Kidney (tissue), 14 donors: Measurements from ENCODE around the gene DENND2A. TPM values are rescaled to one million over a fixed set of nuclear protein-coding genes. Genes with fewer than 3 reads are reported as not detected.

Experiments used
- DNase-seq, 5 donors: peaks; one replicate each; pipeline ENCODE4 v3.0.0-alpha.2; 2013 to 2020
- FAIRE-seq: peaks from 2 replicates; lab custom pipeline; 2012; peaks lifted over from hg19 to GRCh38; lab: Jason Lieb, UNC
- H3K27ac ChIP-seq, 2 donors: one replicate each; pipeline ENCODE4 v1.7.0; 2013; ENCODE audit warnings: low read depth in 2 of 2, low read length in 2 of 2, inconsistent platforms in 1 of 2
- H3K27me3 ChIP-seq: one replicate; pipeline ENCODE4 v1.7.1; 2013; ENCODE audit warnings: low read length, inconsistent platforms; ENCODE audit not compliant: control insufficient read depth, insufficient read depth
- H3K36me3 ChIP-seq, 3 donors: one replicate each; pipeline versions ENCODE4 v1.7.0 to v1.7.1; 2013; ENCODE audit warnings: low read length in 3 of 3, control low read depth in 1 of 3, inconsistent platforms in 1 of 3; ENCODE audit not compliant: insufficient read depth in 3 of 3, control insufficient read depth in 2 of 3
- H3K4me1 ChIP-seq, 3 donors: one replicate each; pipeline versions ENCODE4 v1.7.0 to v1.7.1; 2013; ENCODE audit warnings: low read length in 3 of 3, inconsistent platforms in 1 of 3, low read depth in 1 of 3; ENCODE audit not compliant: control insufficient read depth in 2 of 3, insufficient read depth in 2 of 3
- H3K4me3 ChIP-seq, 3 donors: one replicate each; pipeline versions ENCODE4 v1.7.0 to v1.8.1; 2013; ENCODE audit warnings: low read length in 3 of 3, control low read depth in 1 of 3, inconsistent platforms in 1 of 3
- H3K9ac ChIP-seq, 3 donors: one replicate each; pipeline versions ENCODE4 v1.7.0 to v1.7.1; 2013; ENCODE audit warnings: low read length in 3 of 3, control low read depth in 1 of 3, inconsistent platforms in 1 of 3
- H3K9me3 ChIP-seq, 3 donors: one replicate each; pipeline versions ENCODE4 v1.7.0 to v1.7.1; 2013; ENCODE audit warnings: low read length in 3 of 3, control low read depth in 1 of 3, inconsistent platforms in 1 of 3; ENCODE audit not compliant: control insufficient read depth in 2 of 3, insufficient read depth in 1 of 3
- intact Hi-C: fragments of 100-400 bp; cut with DNase I; formaldehyde crosslinking; loops from one replicate; pipeline ENCODE4 v1.11.1; 2022
- polyA plus RNA-seq: library from polyadenylated mRNA; stranded (reverse); fragments of 350-450 nt; fragmentation: Illumina TruSeq; extraction: RNeasy Lipid Tissue Mini Kit (QIAGEN cat#74804); gene quantifications from one replicate; pipeline ENCODE4 v1.2.3, GENCODE V29; 2014; ENCODE audit warnings: low read depth, low replicate concordance; ENCODE audit not compliant: insufficient read depth
- total RNA-seq: library from RNA; stranded (reverse); fragmentation: NEBNext Ultra II Directional; extraction: Animal tissue kit (Norgen Biotek cat#: 25700); gene quantifications from one replicate; pipeline ENCODE4 v1.2.1, GENCODE V29; 2021
- TF ChIP-seq, protein P1 (sequence below): IDR thresholded peaks from 3 replicates; pipeline ENCODE4 v1.5.1; 2012; ENCODE audit warnings: mild to moderate bottlenecking, moderate library complexity, borderline replicate concordance; ENCODE audit not compliant: insufficient read depth; ENCODE audit errors: extremely low read depth
- donor health status: control.
- donor health status: control.
- donor health status: control.
- donor health status: control.
- donor health status: control.
- donor health status: DM: yes; HTN: yes; CAD: no.
- donor health status: Normal renal cell carcinoma (clear cell type).

DENND2A gene
- total and polyA plus RNA-seq, 2 donors from 2014 or later, result 6.5 to 18.0 TPM

DNA sequence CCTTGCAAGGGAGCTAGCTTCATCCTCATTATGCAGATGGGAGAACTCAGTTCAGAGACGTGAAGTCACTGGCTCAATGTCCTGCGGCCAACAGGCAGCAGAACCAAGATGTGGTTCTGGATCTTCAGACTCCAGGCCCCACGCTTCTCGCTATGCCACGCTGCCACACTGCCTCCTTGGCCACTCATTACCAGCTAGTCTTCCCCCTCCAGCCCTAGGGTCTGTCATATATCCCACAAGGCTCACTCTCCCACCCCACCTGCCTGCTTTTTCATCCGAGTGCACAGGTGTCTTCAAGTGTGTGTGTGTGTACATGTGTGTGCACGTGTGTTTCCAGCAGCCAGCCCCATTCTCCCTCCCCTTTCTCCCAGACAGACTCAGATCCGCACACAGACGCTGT lies 53.4 kb downstream of the DENND2A start:
- intact Hi-C loops, result no loop called here
- Histone ChIP-seq H3K9ac (no peak overlapping the region), H3K27me3 (no peaks in the 10 kb centered on the region), H3K36me3 (peaks cover 0 to 5% (median 0%) of the 10 kb centered on the region in 3 donors), H3K9me3 (no peaks in the 10 kb centered on the region), H3K4me1 (peaks cover 0 to 5% (median 0%) of the 10 kb centered on the region in 3 donors), H3K27ac (no peak overlapping the region), H3K4me3 (no peak overlapping the region)
- TF ChIP-seq, protein P1, sequence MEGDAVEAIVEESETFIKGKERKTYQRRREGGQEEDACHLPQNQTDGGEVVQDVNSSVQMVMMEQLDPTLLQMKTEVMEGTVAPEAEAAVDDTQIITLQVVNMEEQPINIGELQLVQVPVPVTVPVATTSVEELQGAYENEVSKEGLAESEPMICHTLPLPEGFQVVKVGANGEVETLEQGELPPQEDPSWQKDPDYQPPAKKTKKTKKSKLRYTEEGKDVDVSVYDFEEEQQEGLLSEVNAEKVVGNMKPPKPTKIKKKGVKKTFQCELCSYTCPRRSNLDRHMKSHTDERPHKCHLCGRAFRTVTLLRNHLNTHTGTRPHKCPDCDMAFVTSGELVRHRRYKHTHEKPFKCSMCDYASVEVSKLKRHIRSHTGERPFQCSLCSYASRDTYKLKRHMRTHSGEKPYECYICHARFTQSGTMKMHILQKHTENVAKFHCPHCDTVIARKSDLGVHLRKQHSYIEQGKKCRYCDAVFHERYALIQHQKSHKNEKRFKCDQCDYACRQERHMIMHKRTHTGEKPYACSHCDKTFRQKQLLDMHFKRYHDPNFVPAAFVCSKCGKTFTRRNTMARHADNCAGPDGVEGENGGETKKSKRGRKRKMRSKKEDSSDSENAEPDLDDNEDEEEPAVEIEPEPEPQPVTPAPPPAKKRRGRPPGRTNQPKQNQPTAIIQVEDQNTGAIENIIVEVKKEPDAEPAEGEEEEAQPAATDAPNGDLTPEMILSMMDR, result no peak
- DNase-seq (no peak), FAIRE-seq (no peak)

DNA sequence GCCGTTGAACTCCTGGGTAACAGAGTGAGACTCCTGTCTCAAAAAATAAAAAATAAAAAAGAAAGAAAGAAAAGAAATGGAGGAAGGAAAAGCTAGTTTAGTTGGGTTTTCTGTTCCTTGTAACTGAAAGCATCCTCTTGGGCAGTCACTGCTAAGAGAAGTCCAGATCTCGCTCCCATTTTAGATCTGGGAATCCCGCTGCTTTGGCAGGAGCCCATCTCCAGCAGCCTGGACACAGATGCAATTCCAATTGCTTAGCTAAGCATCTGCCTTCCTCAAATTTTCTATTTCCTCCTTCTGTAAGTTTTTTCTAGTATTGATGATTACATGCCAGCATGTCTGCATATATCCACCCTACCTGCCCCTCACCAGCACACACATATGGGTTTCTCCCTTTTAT lies 54.1 kb downstream of the DENND2A start:
- FAIRE-seq (no peak), DNase-seq (no peak)
- intact Hi-C loops, result no loop called here

GRCh38 chr7:140585333-140585732 lies 55.3 kb downstream of the DENND2A start:
- Histone ChIP-seq H3K4me3 (no peak overlapping the region), H3K9ac (no peak overlapping the region), H3K27ac (no peak overlapping the region), H3K27me3 (no peaks in the 10 kb centered on the region), H3K36me3 (peaks cover 0 to 5% (median 3%) of the 10 kb centered on the region in 3 donors), H3K4me1 (no peaks in the 10 kb centered on the region), H3K9me3 (no peaks in the 10 kb centered on the region)
- DNase-seq (no peak), FAIRE-seq (no peak)
- intact Hi-C loops, result no loop called here
- TF ChIP-seq, protein P1, result no peak

More for the DNA sequence above, 54.1 kb downstream of the DENND2A start:
- TF ChIP-seq, protein P1, result no peak
- Histone ChIP-seq H3K9me3 (no peaks in the 10 kb centered on the region), H3K9ac (no peak overlapping the region), H3K27me3 (no peaks in the 10 kb centered on the region), H3K36me3 (peaks cover 0 to 5% (median 3%) of the 10 kb centered on the region in 3 donors), H3K4me3 (no peak overlapping the region), H3K4me1 (peaks cover 0 to 5% (median 0%) of the 10 kb centered on the region in 3 donors), H3K27ac (no peak overlapping the region)

- Histone ChIP-seq H3K9me3 (no peaks in the 10 kb centered on the region), H3K27me3 (no peaks in the 10 kb centered on the region), H3K4me1 (no peaks in the 10 kb centered on the region), H3K36me3 (peaks cover 0 to 5% (median 3%) of the 10 kb centered on the region in 3 donors), H3K27ac (no peak overlapping the region), H3K4me3 (no peak overlapping the region), H3K9ac (no peak overlapping the region)
- DNase-seq (no peak), FAIRE-seq (no peak)
- intact Hi-C loops, result no loop called here
- TF ChIP-seq, protein P1, result no peak
Observed at GRCh38 chr7:140584195-140584851, 56.3 kb downstream of the DENND2A start.
